Neuron (in vitro differentiated cells): ENCODE results near the gene HS6ST3.
"Not testable (repeated sequence)": the region's sequence is repeated elsewhere in the genome, so short reads cannot be mapped to it uniquely, and the experiment has no call there.

ENCODE experiments used
- H2AFZ ChIP-seq: one replicate; pipeline ENCODE4 v1.6.1; 2013; ENCODE audit warnings: low read depth, mild to moderate bottlenecking, inconsistent platforms, low read length, moderate library complexity
- H3K27me3 ChIP-seq: one replicate; pipeline ENCODE4 v1.6.1; 2013; ENCODE audit warnings: low read length; ENCODE audit not compliant: insufficient read depth
- H3K36me3 ChIP-seq: one replicate; pipeline ENCODE4 v1.6.1; 2013; ENCODE audit warnings: low read length; ENCODE audit not compliant: insufficient read depth
- H3K4me1 ChIP-seq: one replicate; pipeline ENCODE4 v1.6.1; 2013; ENCODE audit warnings: low read length; ENCODE audit not compliant: insufficient read depth
- H3K4me3 ChIP-seq: 2 replicates; pipeline ENCODE4 v1.5.1; 2013; ENCODE audit warnings: mild to moderate bottlenecking, low read length, moderate library complexity
- H3K9me3 ChIP-seq: one replicate; pipeline ENCODE4 v1.6.1; 2013; ENCODE audit warnings: low read length

Gene HS6ST3

GRCh38 chr13:96473526-96474180 is 383.7 kb downstream of the HS6ST3 start:
- Histone ChIP-seq H3K36me3 (no peaks in the 10 kb centered on the region), H3K4me3 (no peak overlapping the region), H3K4me1 (peaks cover 10% of the 10 kb centered on the region), H3K27me3 (no peaks in the 10 kb centered on the region), H2AFZ (no peak overlapping the region), H3K9me3 (no peaks in the 10 kb centered on the region)

DNA sequence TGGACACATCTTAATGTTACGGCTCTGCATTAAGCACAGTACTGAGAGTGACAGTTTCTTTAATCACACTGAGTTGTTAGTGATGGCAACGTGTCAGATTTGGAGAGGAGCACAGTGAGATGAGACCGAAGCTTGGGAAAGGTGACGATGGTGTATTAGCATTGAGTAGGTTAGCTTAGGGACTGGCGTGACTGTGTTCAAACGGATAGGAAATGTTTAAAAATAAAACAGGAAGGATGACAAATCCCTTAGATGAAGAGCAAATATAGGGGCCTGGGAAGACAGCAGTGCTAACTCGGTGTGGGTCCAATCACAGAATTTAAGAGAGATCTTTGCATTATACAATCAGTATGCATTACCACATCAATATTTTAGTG is 384.3 kb downstream of the HS6ST3 start:
- Histone ChIP-seq H3K4me1 (peaks cover 10% of the 10 kb centered on the region), H3K27me3 (no peaks in the 10 kb centered on the region), H3K9me3 (no peaks in the 10 kb centered on the region), H2AFZ (no peak overlapping the region), H3K4me3 (no peak overlapping the region), H3K36me3 (no peaks in the 10 kb centered on the region)

- Histone ChIP-seq H3K9me3 (no peaks in the 10 kb centered on the region), H2AFZ (no peak overlapping the region), H3K4me1 (peaks cover 10% of the 10 kb centered on the region), H3K4me3 (no peak overlapping the region), H3K36me3 (no peaks in the 10 kb centered on the region), H3K27me3 (no peaks in the 10 kb centered on the region)
These were observed 385.2 kb downstream of the HS6ST3 start for GRCh38 chr13:96475103-96475502.

- no peaks in the 10 kb centered on the region for H3K9me3 ChIP-seq
These were observed 391.6 kb downstream of the HS6ST3 start for GRCh38 chr13:96481482-96481881.

GRCh38 chr13:96490496-96490989 is 400.6 kb downstream of the HS6ST3 start:
- H3K4me1 ChIP-seq = no peaks in the 10 kb centered on the region
- H3K27me3 ChIP-seq = no peaks in the 10 kb centered on the region
- H3K9me3 ChIP-seq = no peaks in the 10 kb centered on the region
- H2AFZ ChIP-seq = no peak overlapping the region
- H3K4me3 ChIP-seq = no peak overlapping the region
- H3K36me3 ChIP-seq = no peaks in the 10 kb centered on the region

More at GRCh38 chr13:96481482-96481881, 391.6 kb downstream of the HS6ST3 start:
- H3K27me3 ChIP-seq = no peaks in the 10 kb centered on the region
- no peak overlapping the region for H2AFZ ChIP-seq
- no peaks in the 10 kb centered on the region for H3K4me1 ChIP-seq
- H3K4me3 ChIP-seq = no peak overlapping the region
- H3K36me3 ChIP-seq = no peaks in the 10 kb centered on the region

DNA sequence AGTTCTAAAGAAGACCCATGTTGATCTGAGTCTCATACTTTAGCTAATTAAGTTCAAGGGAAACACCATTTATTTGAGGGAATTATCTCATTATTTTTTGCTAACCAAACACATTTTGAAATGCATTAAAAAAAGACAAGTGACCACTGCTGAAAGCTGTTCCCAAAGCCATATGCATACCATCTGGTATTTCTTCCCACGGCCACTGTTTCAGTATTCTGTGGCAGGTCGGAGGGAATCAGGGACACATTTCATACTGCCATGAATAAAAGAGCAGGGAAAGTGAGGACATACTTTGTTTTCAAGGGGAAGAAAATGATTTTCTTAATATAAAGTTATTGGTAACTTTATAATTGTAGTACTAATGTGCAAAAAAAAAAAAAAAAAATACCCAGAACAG is 401.2 kb downstream of the HS6ST3 start:
- Histone ChIP-seq H3K36me3 (no peaks in the 10 kb centered on the region), H3K9me3 (no peaks in the 10 kb centered on the region), H2AFZ (no peak overlapping the region), H3K4me3 (no peak overlapping the region), H3K4me1 (no peaks in the 10 kb centered on the region), H3K27me3 (no peaks in the 10 kb centered on the region)

DNA sequence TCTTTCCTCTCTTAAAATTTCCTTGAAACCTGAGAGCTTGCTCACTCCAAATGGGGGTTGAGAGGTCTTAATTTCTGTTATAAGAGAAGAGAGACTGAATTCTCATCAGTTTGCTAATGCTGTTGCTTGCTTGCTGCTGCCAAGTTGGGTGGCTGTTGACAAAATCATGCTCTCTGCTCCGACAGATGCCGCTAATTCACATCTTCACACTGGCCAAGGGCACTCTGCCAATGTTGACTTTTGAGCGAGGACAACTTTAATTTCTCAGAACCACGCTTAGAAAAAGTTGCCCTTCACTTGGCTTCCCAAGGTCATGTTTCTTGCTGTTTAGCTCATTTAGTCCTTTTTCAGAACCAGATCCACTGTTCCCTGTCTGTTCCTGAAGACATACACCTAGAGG is 402.9 kb downstream of the HS6ST3 start:
- no peak overlapping the region for H3K4me3 ChIP-seq
- no peaks in the 10 kb centered on the region for H3K27me3 ChIP-seq
- no peaks in the 10 kb centered on the region for H3K9me3 ChIP-seq
- no peaks in the 10 kb centered on the region for H3K4me1 ChIP-seq
- no peak overlapping the region for H2AFZ ChIP-seq
- H3K36me3 ChIP-seq = no peaks in the 10 kb centered on the region

- H3K9me3 ChIP-seq = no peaks in the 10 kb centered on the region
- H3K27me3 ChIP-seq = no peaks in the 10 kb centered on the region
- no peaks in the 10 kb centered on the region for H3K4me1 ChIP-seq
- no peaks in the 10 kb centered on the region for H3K36me3 ChIP-seq
- no peak overlapping the region for H2AFZ ChIP-seq
- H3K4me3 ChIP-seq = no peak overlapping the region
These were observed 409.7 kb downstream of the HS6ST3 start for GRCh38 chr13:96499656-96500055.

DNA sequence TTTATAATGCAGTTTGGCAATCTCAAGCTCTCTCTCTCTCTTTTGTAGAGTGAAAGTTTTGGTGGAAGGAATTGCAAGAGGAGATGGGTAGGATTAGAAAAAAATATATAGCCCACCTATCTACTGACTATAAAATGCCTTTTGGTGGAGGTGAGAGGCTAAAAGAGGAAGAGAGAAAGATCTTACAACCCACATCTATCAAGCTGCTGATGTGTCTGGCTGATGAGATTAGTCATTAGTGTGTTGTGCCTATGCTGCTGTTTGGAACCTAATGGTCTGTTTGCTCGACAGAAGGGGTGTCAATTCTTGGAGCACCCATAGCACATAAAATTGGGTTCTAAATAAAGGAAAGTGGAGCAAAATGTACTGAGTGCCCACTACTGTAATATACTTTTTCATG is 411.0 kb downstream of the HS6ST3 start:
- Histone ChIP-seq H3K9me3 (no peaks in the 10 kb centered on the region), H3K4me1 (no peaks in the 10 kb centered on the region), H2AFZ (no peak overlapping the region), H3K27me3 (no peaks in the 10 kb centered on the region), H3K36me3 (no peaks in the 10 kb centered on the region), H3K4me3 (no peak overlapping the region)

- H3K9me3 ChIP-seq = no peaks in the 10 kb centered on the region
- no peak overlapping the region for H2AFZ ChIP-seq
- H3K4me1 ChIP-seq = no peaks in the 10 kb centered on the region
- no peaks in the 10 kb centered on the region for H3K36me3 ChIP-seq
- no peak overlapping the region for H3K4me3 ChIP-seq
- no peaks in the 10 kb centered on the region for H3K27me3 ChIP-seq
These were observed 413.6 kb downstream of the HS6ST3 start for GRCh38 chr13:96503481-96503880.

GRCh38 chr13:96511587-96511986 is 421.7 kb downstream of the HS6ST3 start:
- Histone ChIP-seq H3K36me3 (no peaks in the 10 kb centered on the region), H3K9me3 (no peaks in the 10 kb centered on the region)

GRCh38 chr13:96519380-96519779 is 429.5 kb downstream of the HS6ST3 start:
- Histone ChIP-seq H3K27me3 (no peaks in the 10 kb centered on the region), H3K36me3 (no peaks in the 10 kb centered on the region), H3K4me3 (no peak overlapping the region), H3K4me1 (no peaks in the 10 kb centered on the region), H3K9me3 (no peaks in the 10 kb centered on the region), H2AFZ (no peak overlapping the region)

More at GRCh38 chr13:96511587-96511986, 421.7 kb downstream of the HS6ST3 start:
- H3K4me1 ChIP-seq = no peaks in the 10 kb centered on the region
- H3K27me3 ChIP-seq = no peaks in the 10 kb centered on the region
- no peak overlapping the region for H3K4me3 ChIP-seq
- no peak overlapping the region for H2AFZ ChIP-seq

DNA sequence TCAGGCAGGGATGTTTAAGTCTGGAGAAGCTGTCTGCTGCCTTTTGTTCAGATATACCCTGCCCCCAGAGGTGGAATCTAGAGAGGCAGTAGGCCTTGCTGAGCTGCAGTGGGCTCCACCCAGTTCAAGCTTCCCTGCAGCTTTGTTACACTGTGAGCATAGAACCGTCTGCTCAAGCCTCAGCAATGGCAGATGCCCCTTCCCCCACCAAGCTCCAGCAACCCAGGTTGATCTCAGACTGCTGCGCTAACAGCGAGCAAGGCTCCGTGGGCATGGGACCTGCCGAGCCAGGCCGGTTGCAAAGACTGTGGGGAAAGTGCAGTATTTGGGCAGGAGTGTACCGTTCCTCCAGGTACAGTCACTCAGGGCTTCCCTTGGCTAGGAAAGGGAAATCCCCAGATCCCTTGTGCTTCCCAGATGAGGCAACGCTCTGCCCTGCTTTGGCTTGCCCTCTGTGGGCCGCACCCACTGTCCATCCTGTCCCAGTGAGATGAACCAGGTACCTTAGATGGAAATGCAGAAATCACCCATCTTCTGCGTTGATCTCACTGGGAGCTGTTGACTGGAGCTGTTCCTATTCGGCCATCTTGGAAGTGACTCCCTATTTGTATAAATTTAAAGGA is 434.6 kb downstream of the HS6ST3 start:
- not testable (repeated sequence) for H3K4me3 ChIP-seq, H3K36me3 ChIP-seq, H2AFZ ChIP-seq, H3K27me3 ChIP-seq, H3K4me1 ChIP-seq, H3K9me3 ChIP-seq

GRCh38 chr13:96525715-96526114 is 435.8 kb downstream of the HS6ST3 start:
- Histone ChIP-seq H3K9me3 (no peaks in the 10 kb centered on the region), H3K36me3 (no peaks in the 10 kb centered on the region), H2AFZ (no peak overlapping the region), H3K27me3 (no peaks in the 10 kb centered on the region), H3K4me1 (no peaks in the 10 kb centered on the region), H3K4me3 (no peak overlapping the region)
